GM11168 (cell line): ENCODE results near the gene SLC7A11.

Experiments
- in situ Hi-C: fragments of 300-500 bp; cut with MboI; formaldehyde crosslinking; loops from one replicate; pipeline ENCODE4 v1.12.0; 2022; ENCODE audit warnings: low sequenced_read_pairs; ENCODE audit not compliant: unreplicated experiment

SLC7A11 gene

GRCh38 chr4:138242076-138242833, at the start of gene SLC7A11:
SLC7A11 (minus strand) TSS chr4:138242349; CDS start chr4:138242069, 280 bp downstream.
- in situ Hi-C loops: no loop called here

GRCh38 chr4:138291431-138291830, 49.3 kb upstream of the SLC7A11 start:
- in situ Hi-C loops: no loop called here

GRCh38 chr4:138290805-138291204, 48.7 kb upstream of the SLC7A11 start:
- in situ Hi-C loops: no loop called here

GRCh38 chr4:138279286-138279685, 37.1 kb upstream of the SLC7A11 start:
- in situ Hi-C loops: no loop called here

- in situ Hi-C loops: no loop called here
Observed at GRCh38 chr4:138277133-138277532, 35.0 kb upstream of the SLC7A11 start.

GRCh38 chr4:138275963-138276621, 33.9 kb upstream of the SLC7A11 start:
- in situ Hi-C loops: no loop called here

- in situ Hi-C loops: no loop called here
Observed at GRCh38 chr4:138275216-138275615, 33.1 kb upstream of the SLC7A11 start.

GRCh38 chr4:138269175-138269574, 27.0 kb upstream of the SLC7A11 start:
- in situ Hi-C loops: no loop called here

- in situ Hi-C loops: no loop called here
Observed at GRCh38 chr4:138267835-138268234, 25.7 kb upstream of the SLC7A11 start.

GRCh38 chr4:138266948-138267347, 24.8 kb upstream of the SLC7A11 start:
- in situ Hi-C loops: no loop called here

- in situ Hi-C loops: no loop called here
Observed at GRCh38 chr4:138263247-138263816, 21.2 kb upstream of the SLC7A11 start.

GRCh38 chr4:138262469-138262868, 20.3 kb upstream of the SLC7A11 start:
- in situ Hi-C loops: no loop called here

- in situ Hi-C loops: no loop called here
Observed at GRCh38 chr4:138262030-138262429, 19.9 kb upstream of the SLC7A11 start.

- in situ Hi-C loops: no loop called here
Observed at GRCh38 chr4:138259824-138260223, 17.7 kb upstream of the SLC7A11 start.

- in situ Hi-C loops: no loop called here
Observed at GRCh38 chr4:138259271-138259670, 17.1 kb upstream of the SLC7A11 start.

GRCh38 chr4:138256608-138257007, 14.5 kb upstream of the SLC7A11 start:
- in situ Hi-C loops: no loop called here

GRCh38 chr4:138255917-138256597, 13.9 kb upstream of the SLC7A11 start:
- in situ Hi-C loops: no loop called here

GRCh38 chr4:138252551-138252950, 10.4 kb upstream of the SLC7A11 start:
- in situ Hi-C loops: no loop called here

- in situ Hi-C loops: no loop called here
Observed at GRCh38 chr4:138251938-138252337, 9.8 kb upstream of the SLC7A11 start.

GRCh38 chr4:138249132-138249531, 7.0 kb upstream of the SLC7A11 start:
- in situ Hi-C loops: no loop called here

- in situ Hi-C loops: no loop called here
Observed at GRCh38 chr4:138248058-138248457, 5.9 kb upstream of the SLC7A11 start.
